ENCODE data around the gene GTPBP2. TPM values are rescaled to one million over a fixed set of nuclear protein-coding genes. Genes with fewer than 3 reads are reported as not detected.
A peak's percentile ranks its signal among the peaks of the same experiment; 100 is the strongest.

Gene GTPBP2
- total and polyA plus RNA-seq, 2 of the 4 experiments (the other 2 are of a cell fraction): 38.4 to 86.6 TPM

GRCh38 chr6:43665376-43665775 lies 36.3 kb upstream of the GTPBP2 start:
- no peak overlapping the region for H4K8ac ChIP-seq (ENCODE audit: low read depth in 2 of 2, low read length in 2 of 2)
- H2AK5ac ChIP-seq (ENCODE audit: low read depth, low read length): no peak overlapping the region
- no peak overlapping the region for H4K5ac ChIP-seq (ENCODE audit: low read depth, low read length)
- no peak overlapping the region for H3K4ac ChIP-seq (ENCODE audit: low read depth, low read length)
- no peak overlapping the region for H3K14ac ChIP-seq (replicated peaks; ENCODE audit: low read depth, low read length)
- ChIA-PET CTCF (interaction anchor here (0.6 kb wide), 1 partner anchor 745 kb away, joined by 4 read pairs; no protein-coding TSS in a partner anchor), POLR2A (ENCODE audit: unreplicated experiment) (no interaction called here)
- no peak overlapping the region for H2BK5ac ChIP-seq (ENCODE audit: low read depth, low read length, poor library complexity, severe bottlenecking)
- H3K4me1 ChIP-seq (ENCODE audit: control insufficient read depth, insufficient read depth, low read length): peaks cover 17% of the 10 kb centered on the region
- H2BK15ac ChIP-seq (ENCODE audit: low read depth, low read length): no peak overlapping the region
- H4K91ac ChIP-seq (ENCODE audit: insufficient read depth, low read depth, low read length): no peak overlapping the region; the same call in 1 of the 2 replicates
- no peak overlapping the region for H2BK20ac ChIP-seq (ENCODE audit: low read depth, low read length)
- H3K79me1 ChIP-seq (ENCODE audit: low read depth in 1 of 2, low read length in 2 of 2): no peaks in the 10 kb centered on the region
- dilution Hi-C loops (cut with HindIII; ENCODE audit: low sequenced_read_pairs, unreplicated experiment) (no loop called here), intact Hi-C loops (cut with micrococcal nuclease) (loop anchor here (10.0 kb wide), 1 partner anchor 289 kb away; no protein-coding TSS in a partner anchor), in situ Hi-C loops (cut with MboI; ENCODE audit: low sequenced_read_pairs) (loop anchor here (5.0 kb wide), 2 partner anchors 102 to 417 kb away; no protein-coding TSS in a partner anchor)
- no CpG with 5 or more reads among the region's 1 CpG for WGBS, 2 experiments (ENCODE audit: extremely low coverage in 2 of 2, insufficient read length in 1 of 2)
- no peak overlapping the region for H3K4me2 ChIP-seq (ENCODE audit: low read depth, low read length)
- BruUV-seq (replicated peaks): no TSS peak
- no peak overlapping the region for H3K4me3 ChIP-seq (ENCODE audit: insufficient read depth, low read depth, low read length)
- 0 out of 2 replicates have a peak, but pooled peaks cover 3% of the 10 kb centered on the region for H3K9me3 ChIP-seq (ENCODE audit: control insufficient read depth, insufficient read depth, low read length)
- DNase-seq (peak; percentile 29), ATAC-seq (ENCODE audit: low read depth) (no peak)
- no peak overlapping the region for H3K18ac ChIP-seq (ENCODE audit: low read depth, low read length)
- H3K23ac ChIP-seq (ENCODE audit: low read depth, low read length): no peak overlapping the region
- H3K36me3 ChIP-seq (ENCODE audit: control insufficient read depth, insufficient read depth, low read length): no peaks in the 10 kb centered on the region
- no peak overlapping the region for H3K27ac ChIP-seq (ENCODE audit: insufficient read depth, low read length)
- H2AFZ ChIP-seq (replicated peaks; ENCODE audit: low read length, poor library complexity): peak overlapping the region; percentile 55
- 0 out of 2 replicates have a peak, but pooled peaks cover 9% of the 10 kb centered on the region for H3K9me1 ChIP-seq (ENCODE audit: insufficient read depth, low read length)
- H3K27me3 ChIP-seq (ENCODE audit: control insufficient read depth, insufficient read depth, low read length): no peaks in the 10 kb centered on the region
- no peak overlapping the region for H2BK120ac ChIP-seq (ENCODE audit: low read depth, low read length)
- H2AK9ac ChIP-seq (replicated peaks; ENCODE audit: low read depth, low read length, poor library complexity): no peak overlapping the region
- H4K20me1 ChIP-seq (ENCODE audit: insufficient read depth, low read length): no peaks in the 10 kb centered on the region; the same call in 1 of the 2 replicates
- H3K9ac ChIP-seq (ENCODE audit: low read depth, low read length): no peak overlapping the region
- TF ChIP-seq CHD1 (IDR thresholded peaks at IDR 0.05; ENCODE audit: low read depth, low read length) (no peak), POLR2A (IDR thresholded peaks at IDR 0.05; ENCODE audit: low read depth, low read length) (no peak), MAZ (IDR thresholded peaks at IDR 0.05; ENCODE audit: borderline replicate concordance, low read depth, low read length) (no peak), RCOR1 (IDR thresholded peaks at IDR 0.05; ENCODE audit: insufficient replicate concordance, low read length) (no peak), BHLHE40 (IDR thresholded peaks at IDR 0.05; ENCODE audit: low read depth, low read length) (no peak), MXI1 (IDR thresholded peaks at IDR 0.05; ENCODE audit: borderline replicate concordance, low read depth, low read length) (no peak), SMC3 (IDR thresholded peaks at IDR 0.05; ENCODE audit: low read depth, low read length) (no peak), ELK1 (IDR thresholded peaks at IDR 0.05; ENCODE audit: borderline replicate concordance, low read depth, low read length) (no peak), CTCF (conservative IDR thresholded peaks at IDR 0.05; ENCODE audit: low read depth, low read length) (no peak), RAD21 (IDR thresholded peaks at IDR 0.05; ENCODE audit: low read length) (no peak), FOS (IDR thresholded peaks at IDR 0.05; ENCODE audit: low read depth, low read length) (no peak), RFX5 (IDR thresholded peaks at IDR 0.05; ENCODE audit: low read depth, low read length) (no peak), CEBPB (IDR thresholded peaks at IDR 0.05; ENCODE audit: low read depth, low read length) (no peak), NFE2L2 (IDR thresholded peaks at IDR 0.05; ENCODE audit: low read depth, low read length) (no peak), MAFK (IDR thresholded peaks at IDR 0.05; ENCODE audit: low read depth, low read length) (no peak)
- TF ChIP-seq, protein P1, sequence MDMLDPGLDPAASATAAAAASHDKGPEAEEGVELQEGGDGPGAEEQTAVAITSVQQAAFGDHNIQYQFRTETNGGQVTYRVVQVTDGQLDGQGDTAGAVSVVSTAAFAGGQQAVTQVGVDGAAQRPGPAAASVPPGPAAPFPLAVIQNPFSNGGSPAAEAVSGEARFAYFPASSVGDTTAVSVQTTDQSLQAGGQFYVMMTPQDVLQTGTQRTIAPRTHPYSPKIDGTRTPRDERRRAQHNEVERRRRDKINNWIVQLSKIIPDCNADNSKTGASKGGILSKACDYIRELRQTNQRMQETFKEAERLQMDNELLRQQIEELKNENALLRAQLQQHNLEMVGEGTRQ (IDR thresholded peaks at IDR 0.05; ENCODE audit: low read depth, low read length): no peak
- H3K56ac ChIP-seq (ENCODE audit: extremely low read depth, insufficient read depth, low read length): no peak overlapping the region

Measured in IMR-90 (cell line).